ENCODE data around the gene MTLN. TPM values are rescaled to one million over a fixed set of nuclear protein-coding genes. Genes with fewer than 3 reads are reported as not detected.
"Not testable (repeated sequence)": the region's sequence is repeated elsewhere in the genome, so short reads cannot be mapped to it uniquely, and the experiment has no call there.

The MTLN gene
- 10 to 100 TPM; 16.7 to 22.0 (median 21.9) TPM for polyA plus RNA-seq (ENCODE audit: insufficient read length in 3 of 3)
- long read RNA-seq, donor 1, transcript MTLN-203 (2 exons, 441 nt) = major isoform, 47 of 47 reads
- long read RNA-seq, donor 1, partial matches to known transcripts = 0 of 47 reads
- long read RNA-seq, donor 1, other reads (novel, unspliced or antisense) = 0 of 47 reads
- long read RNA-seq, donor 2, transcript MTLN-203 (2 exons, 441 nt) = major isoform, 42 of 42 reads
- long read RNA-seq, donor 2, partial matches to known transcripts = 0 of 42 reads
- long read RNA-seq, donor 2, other reads (novel, unspliced or antisense) = 0 of 42 reads
- long read RNA-seq, donor 3, transcript MTLN-203 (2 exons, 441 nt) = major isoform, 28 of 36 reads
- long read RNA-seq, donor 3, partial matches to known transcripts = 6 of 36 reads
- long read RNA-seq, donor 3, other reads (novel, unspliced or antisense) = 0 of 36 reads
- long read RNA-seq, donor 4, transcript MTLN-203 (2 exons, 441 nt) = major isoform, 63 of 63 reads
- long read RNA-seq, donor 4, partial matches to known transcripts = 0 of 63 reads
- long read RNA-seq, donor 4, other reads (novel, unspliced or antisense) = 0 of 63 reads
- long read RNA-seq, donor 5, transcript MTLN-203 (2 exons, 441 nt) = major isoform, 31 of 31 reads
- long read RNA-seq, donor 5, partial matches to known transcripts = 0 of 31 reads
- long read RNA-seq, donor 5, other reads (novel, unspliced or antisense) = 0 of 31 reads
- long read RNA-seq, donor 6, transcript MTLN-203 (2 exons, 441 nt) = major isoform, 20 of 20 reads
- long read RNA-seq, donor 6, partial matches to known transcripts = 0 of 20 reads
- long read RNA-seq, donor 6, other reads (novel, unspliced or antisense) = 0 of 20 reads
- long read RNA-seq, donor 7, transcript MTLN-203 (2 exons, 441 nt) = major isoform, 50 of 50 reads
- long read RNA-seq, donor 7, partial matches to known transcripts = 0 of 50 reads
- long read RNA-seq, donor 7, other reads (novel, unspliced or antisense) = 0 of 50 reads
- long read RNA-seq, donor 8, transcript MTLN-203 (2 exons, 441 nt) = major isoform, 12 of 12 reads
- long read RNA-seq, donor 8, partial matches to known transcripts = 0 of 12 reads
- long read RNA-seq, donor 8, other reads (novel, unspliced or antisense) = 0 of 12 reads
- long read RNA-seq, donor 9, transcript MTLN-203 (2 exons, 441 nt) = major isoform, 33 of 33 reads
- long read RNA-seq, donor 9, partial matches to known transcripts = 0 of 33 reads
- long read RNA-seq, donor 9, other reads (novel, unspliced or antisense) = 0 of 33 reads
- long read RNA-seq, donor 10, transcript MTLN-203 (2 exons, 441 nt) = major isoform, 20 of 20 reads
- long read RNA-seq, donor 10, partial matches to known transcripts = 0 of 20 reads
- long read RNA-seq, donor 10, other reads (novel, unspliced or antisense) = 0 of 20 reads
- long read RNA-seq, donor 11, transcript MTLN-203 (2 exons, 441 nt) = major isoform, 33 of 38 reads
- long read RNA-seq, donor 11, partial matches to known transcripts = 5 of 38 reads
- long read RNA-seq, donor 11, other reads (novel, unspliced or antisense) = 0 of 38 reads
- long read RNA-seq, donor 12, transcript MTLN-203 (2 exons, 441 nt) = major isoform, 47 of 52 reads
- long read RNA-seq, donor 12, partial matches to known transcripts = 5 of 52 reads
- long read RNA-seq, donor 12, other reads (novel, unspliced or antisense) = 0 of 52 reads
- long read RNA-seq, donor 13, transcript MTLN-203 (2 exons, 441 nt) = major isoform, 24 of 24 reads
- long read RNA-seq, donor 13, partial matches to known transcripts = 0 of 24 reads
- long read RNA-seq, donor 13, other reads (novel, unspliced or antisense) = 0 of 24 reads
- long read RNA-seq, donor 14 = 0 reads
- long read RNA-seq, donor 15, transcript MTLN-203 (2 exons, 441 nt) = major isoform, 42 of 42 reads
- long read RNA-seq, donor 15, partial matches to known transcripts = 0 of 42 reads
- long read RNA-seq, donor 15, other reads (novel, unspliced or antisense) = 0 of 42 reads
- long read RNA-seq, donor 16, transcript MTLN-203 (2 exons, 441 nt) = major isoform, 25 of 25 reads
- long read RNA-seq, donor 16, partial matches to known transcripts = 0 of 25 reads
- long read RNA-seq, donor 16, other reads (novel, unspliced or antisense) = 0 of 25 reads

- DNase-seq = peak; percentile 78
Measured at GRCh38 chr2:110211938-110212858, at the start of gene MTLN. Gene MTLN (minus strand): TSS chr2:110212547. CDS start chr2:110212525, 22 bp downstream.

- not testable (repeated sequence) for DNase-seq
Measured at GRCh38 chr2:110261910-110262309, 49.6 kb upstream of the MTLN start.

GRCh38 chr2:110248081-110248795, 35.9 kb upstream of the MTLN start:
- not testable (repeated sequence) for DNase-seq

- not testable (repeated sequence) for DNase-seq
Measured at GRCh38 chr2:110245488-110246435, 33.4 kb upstream of the MTLN start.

GRCh38 chr2:110243283-110243682, 30.9 kb upstream of the MTLN start:
- DNase-seq = not testable (repeated sequence)

- not testable (repeated sequence) for DNase-seq
Measured at GRCh38 chr2:110234514-110234913, 22.2 kb upstream of the MTLN start.

GRCh38 chr2:110229886-110230285, 17.5 kb upstream of the MTLN start:
- DNase-seq = not testable (repeated sequence)

GRCh38 chr2:110222626-110223025, 10.3 kb upstream of the MTLN start:
- not testable (repeated sequence) for DNase-seq

GRCh38 chr2:110221938-110222337, 9.6 kb upstream of the MTLN start:
- no peak for DNase-seq

- no peak for DNase-seq
Measured at GRCh38 chr2:110220190-110220564, 7.8 kb upstream of the MTLN start.

- no peak for DNase-seq
Measured at GRCh38 chr2:110219496-110220189, 7.3 kb upstream of the MTLN start.

- not testable (repeated sequence) for DNase-seq
Measured at GRCh38 chr2:110218889-110219288, 6.5 kb upstream of the MTLN start.

GRCh38 chr2:110216803-110217202, 4.5 kb upstream of the MTLN start:
- no peak for DNase-seq

- no peak for DNase-seq
Measured at GRCh38 chr2:110216199-110216598, 3.9 kb upstream of the MTLN start.

- DNase-seq = no peak
Measured at GRCh38 chr2:110215566-110216158, 3.3 kb upstream of the MTLN start.

- no peak for DNase-seq
Measured at GRCh38 chr2:110215091-110215490, 2.7 kb upstream of the MTLN start.
